GM15510 (cell line): ENCODE data around the gene SLC8B1.

Source experiments
- POLR2A ChIP-seq: IDR thresholded peaks from 3 replicates; pipeline ENCODE4 v1.6.1; 2011; ENCODE audit warnings: borderline replicate concordance; ENCODE audit not compliant: insufficient read length; ENCODE audit errors: extremely low read depth

Gene SLC8B1

GRCh38 chr12:113257564-113257963, 77.3 kb downstream of the SLC8B1 start:
- TF ChIP-seq POLR2A: no peak

- TF ChIP-seq POLR2A: no peak
These were observed 80.6 kb downstream of the SLC8B1 start for GRCh38 chr12:113254298-113254697.

GRCh38 chr12:113253532-113254285, 81.2 kb downstream of the SLC8B1 start:
- TF ChIP-seq POLR2A: no peak

GRCh38 chr12:113252494-113252893, 82.4 kb downstream of the SLC8B1 start:
- no peak for TF ChIP-seq POLR2A

- no peak for TF ChIP-seq POLR2A
These were observed 83.4 kb downstream of the SLC8B1 start for GRCh38 chr12:113251404-113252070.

- TF ChIP-seq POLR2A: no peak
These were observed 84.9 kb downstream of the SLC8B1 start for GRCh38 chr12:113250045-113250444.

GRCh38 chr12:113249546-113249945, 85.4 kb downstream of the SLC8B1 start:
- no peak for TF ChIP-seq POLR2A

GRCh38 chr12:113248842-113249435, 86.0 kb downstream of the SLC8B1 start:
- no peak for TF ChIP-seq POLR2A
